OCI-LY7 (cell line): ENCODE data around the gene ITGAV. TPM values are rescaled to one million over a fixed set of nuclear protein-coding genes. Genes with fewer than 3 reads are reported as not detected.

Experiments
- BruUV-seq: library from RNA; stranded (reverse); fragments of 400-500 nt; replicated peaks from 2 replicates; lab custom pipeline; 2021; lab: Mats Ljungman, UMichigan
- CTCF ChIA-PET: fragments of 300-600 bp; sonication (Branson Sonifier 250); formaldehyde crosslinking; loops from one replicate; lab custom pipeline; 2022; ENCODE audit warnings: antibody characterized with exemption; ENCODE audit not compliant: unreplicated experiment; lab: Charles Lee
- POLR2A ChIA-PET: fragments of 300-600 bp; sonication (Branson Sonifier 250); formaldehyde crosslinking; loops from one replicate; lab custom pipeline; 2022; ENCODE audit warnings: antibody characterized with exemption; lab: Charles Lee
- DNase-seq: peaks from one replicate; pipeline ENCODE4 v3.0.0-alpha.2; 2015; ENCODE audit warnings: low spot score
- H2AFZ ChIP-seq: fragments of 200-600 bp; sonication (generic), shearing (Covaris generic); 2 replicates; pipeline ENCODE4 v1.6.1; 2014; ENCODE audit warnings: mild to moderate bottlenecking, antibody characterized with exemption, low read length, moderate library complexity
- H3K27ac ChIP-seq: fragments of 200-600 bp; sonication (generic); 2 replicates; pipeline ENCODE4 v1.5.1; 2014; ENCODE audit warnings: mixed run types, low read depth, mild to moderate bottlenecking, moderate library complexity, low read length, inconsistent platforms; ENCODE audit not compliant: poor library complexity, severe bottlenecking
- H3K36me3 ChIP-seq: fragments of 200-600 bp; sonication (generic); 2 replicates; pipeline ENCODE4 v1.6.1; 2014; ENCODE audit warnings: mild to moderate bottlenecking, antibody characterized with exemption, low read length, moderate library complexity, mixed read lengths; ENCODE audit not compliant: insufficient read depth
- H3K4me1 ChIP-seq: fragments of 200-600 bp; sonication (generic); 2 replicates; pipeline ENCODE4 v1.5.1; 2014; ENCODE audit warnings: mild to moderate bottlenecking, low read length; ENCODE audit not compliant: insufficient read depth, poor library complexity, severe bottlenecking
- H3K4me2 ChIP-seq: fragments of 200-600 bp; sonication (generic); 2 replicates; pipeline ENCODE4 v1.6.1; 2014; ENCODE audit warnings: mild to moderate bottlenecking, low read length
- H3K4me3 ChIP-seq: fragments of 200-600 bp; sonication (generic); 2 replicates; pipeline ENCODE4 v1.5.1; 2014; ENCODE audit warnings: mild to moderate bottlenecking, low read depth, low read length; ENCODE audit not compliant: poor library complexity, severe bottlenecking
- H3K79me2 ChIP-seq: fragments of 200-600 bp; sonication (generic); 2 replicates; pipeline ENCODE4 v1.6.1; 2016; ENCODE audit warnings: low read depth, mild to moderate bottlenecking, low read length, moderate library complexity, mixed read lengths; ENCODE audit not compliant: insufficient read depth
- H3K9me2 ChIP-seq: fragments of 200-600 bp; sonication (generic); 2 replicates; pipeline ENCODE4 v1.6.1; 2016; ENCODE audit warnings: mild to moderate bottlenecking, low read length, mixed read lengths; ENCODE audit not compliant: insufficient read depth
- H3K9me3 ChIP-seq: fragments of 200-600 bp; sonication (generic); 2 replicates; pipeline ENCODE4 v1.6.1; 2014; ENCODE audit warnings: mild to moderate bottlenecking, mixed run types, low read length, mixed read lengths
- H4K20me1 ChIP-seq: fragments of 200-600 bp; sonication (generic); 2 replicates; pipeline ENCODE4 v1.6.1; 2014; ENCODE audit warnings: mild to moderate bottlenecking, antibody characterized with exemption, low read length, moderate library complexity, mixed read lengths; ENCODE audit not compliant: insufficient read depth
- EZH2phosphoT487 ChIP-seq: fragments of 200-600 bp; sonication (generic); IDR thresholded peaks from 2 replicates; pipeline ENCODE4 v1.6.1; 2018; ENCODE audit warnings: low read depth, borderline replicate concordance, mild to moderate bottlenecking, mixed run types, antibody characterized with exemption, low read length, moderate library complexity, mixed read lengths
- intact Hi-C: fragments of 100-400 bp; cut with micrococcal nuclease; formaldehyde crosslinking; loops from one replicate; pipeline ENCODE4 v1.10.0; 2022; ENCODE audit not compliant: unreplicated experiment
- total RNA-seq, 2 experiments: library from RNA; depleted of rRNA in 1 of 2; stranded (reverse); fragments of >200 nt in 1 of 2; shearing (Covaris generic) in 1 of 2; gene quantifications; 2 replicates each; pipeline ENCODE4 v1.2.3, GENCODE V29; 2014 to 2022
- TF ChIP-seq, protein P1 (sequence below): fragments of 200-600 bp; sonication (generic); conservative IDR thresholded peaks from 2 replicates; pipeline ENCODE4 v1.5.1; 2014; ENCODE audit warnings: mild to moderate bottlenecking, antibody characterized with exemption, low read length, moderate library complexity, mixed read lengths

The ITGAV gene
- total RNA-seq, 2 experiments from 2014 or later, result 1.1 to 3.2 TPM

DNA sequence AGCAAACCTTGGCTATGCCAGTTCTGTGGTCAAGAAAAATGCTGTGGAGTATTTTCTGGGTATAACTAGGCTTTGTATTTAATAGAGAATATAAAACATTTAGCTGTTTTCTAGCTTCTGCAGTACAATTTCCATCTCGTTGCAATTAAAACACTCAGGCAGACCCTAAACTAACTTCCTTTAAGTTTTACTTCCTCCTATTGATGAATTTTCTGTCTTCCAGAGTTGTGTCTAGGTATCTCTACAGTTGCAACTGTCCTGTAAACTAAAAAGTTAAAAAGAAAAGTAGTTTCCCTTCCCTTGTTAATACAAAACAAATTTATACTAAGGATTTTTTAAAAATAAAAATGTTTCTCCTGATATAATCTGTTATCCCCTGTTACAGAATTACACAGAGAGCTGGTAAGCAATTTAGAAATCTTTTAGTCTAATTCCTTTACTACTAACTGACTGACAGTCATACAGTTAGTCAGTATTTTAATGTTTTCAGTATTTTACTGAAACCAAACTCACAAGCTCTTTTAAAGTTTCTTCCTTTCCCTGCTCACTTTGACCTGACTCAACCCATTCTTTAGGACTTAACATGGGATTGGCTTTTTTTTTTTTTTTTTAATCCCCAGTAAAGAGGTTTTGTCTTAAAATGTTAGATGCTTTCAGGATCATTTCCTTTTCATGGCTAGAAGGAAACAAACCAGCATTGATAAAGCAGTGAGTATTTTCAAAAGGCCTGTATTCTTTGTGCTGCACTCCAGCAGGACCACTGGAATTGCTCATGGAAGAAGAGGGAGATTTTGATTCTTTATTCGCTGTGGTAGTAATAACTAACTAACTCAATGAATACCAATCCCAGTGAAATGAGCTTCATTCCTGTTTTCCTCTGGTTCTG, 22.9 kb downstream of the ITGAV start:
- Histone ChIP-seq H3K9me2 (no peaks in the 10 kb centered on the region), H2AFZ (no peak overlapping the region), H3K4me2 (no peak overlapping the region), H3K9me3 (no peaks in the 10 kb centered on the region), H3K4me1 (no peaks in the 10 kb centered on the region), H3K4me3 (no peak overlapping the region), H3K27ac (no peak overlapping the region), H4K20me1 (no peaks in the 10 kb centered on the region), H3K36me3 (no peaks in the 10 kb centered on the region), H3K79me2 (no peaks in the 10 kb centered on the region)
- CTCF ChIA-PET, result no interaction called here
- no peak for DNase-seq
- intact Hi-C loops, result no loop called here
- TF ChIP-seq, protein P1, sequence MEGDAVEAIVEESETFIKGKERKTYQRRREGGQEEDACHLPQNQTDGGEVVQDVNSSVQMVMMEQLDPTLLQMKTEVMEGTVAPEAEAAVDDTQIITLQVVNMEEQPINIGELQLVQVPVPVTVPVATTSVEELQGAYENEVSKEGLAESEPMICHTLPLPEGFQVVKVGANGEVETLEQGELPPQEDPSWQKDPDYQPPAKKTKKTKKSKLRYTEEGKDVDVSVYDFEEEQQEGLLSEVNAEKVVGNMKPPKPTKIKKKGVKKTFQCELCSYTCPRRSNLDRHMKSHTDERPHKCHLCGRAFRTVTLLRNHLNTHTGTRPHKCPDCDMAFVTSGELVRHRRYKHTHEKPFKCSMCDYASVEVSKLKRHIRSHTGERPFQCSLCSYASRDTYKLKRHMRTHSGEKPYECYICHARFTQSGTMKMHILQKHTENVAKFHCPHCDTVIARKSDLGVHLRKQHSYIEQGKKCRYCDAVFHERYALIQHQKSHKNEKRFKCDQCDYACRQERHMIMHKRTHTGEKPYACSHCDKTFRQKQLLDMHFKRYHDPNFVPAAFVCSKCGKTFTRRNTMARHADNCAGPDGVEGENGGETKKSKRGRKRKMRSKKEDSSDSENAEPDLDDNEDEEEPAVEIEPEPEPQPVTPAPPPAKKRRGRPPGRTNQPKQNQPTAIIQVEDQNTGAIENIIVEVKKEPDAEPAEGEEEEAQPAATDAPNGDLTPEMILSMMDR, result no peak
- no TSS peak for BruUV-seq
- POLR2A ChIA-PET, result interaction anchor here (0.6 to 1.1 kb wide), 3 partner anchors 23 to 1289 kb away, joined by 3 read pairs; partner anchors contain the start of gene ITGAV

DNA sequence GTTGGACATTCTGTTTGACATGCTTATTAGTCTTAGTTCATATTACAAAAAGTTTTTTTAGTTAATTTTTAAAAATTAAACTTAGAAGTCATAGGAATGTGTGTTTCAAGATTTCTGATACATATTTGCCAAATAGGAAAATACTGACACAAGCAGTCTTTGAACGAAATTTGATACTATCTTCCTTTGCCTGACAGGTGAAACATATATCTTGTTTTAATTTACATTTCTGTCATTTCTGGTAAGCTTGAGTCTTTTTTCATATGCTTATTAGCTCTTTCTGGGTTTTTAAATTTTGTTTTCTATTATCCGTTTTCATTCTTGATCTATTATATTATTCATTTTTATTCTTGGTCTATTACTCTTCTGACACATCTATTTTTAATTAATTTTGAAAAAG, 24.5 kb downstream of the ITGAV start:
- no TSS peak for BruUV-seq
- Histone ChIP-seq H3K27ac (no peak overlapping the region), H3K9me3 (no peaks in the 10 kb centered on the region), H3K79me2 (no peaks in the 10 kb centered on the region), H3K4me1 (no peaks in the 10 kb centered on the region), H3K36me3 (no peaks in the 10 kb centered on the region), H2AFZ (no peak overlapping the region), H3K4me2 (no peak overlapping the region), H4K20me1 (no peaks in the 10 kb centered on the region), H3K4me3 (no peak overlapping the region), H3K9me2 (no peaks in the 10 kb centered on the region)
- ChIA-PET CTCF (interaction anchor here (0.6 kb wide), 1 partner anchor 1253 kb away, joined by 3 read pairs; no protein-coding TSS in a partner anchor), POLR2A (interaction anchor here (1.1 kb wide), 1 partner anchor 25 kb away, joined by 3 read pairs; the partner anchor contains the start of gene ITGAV)
- TF ChIP-seq, protein P1, result no peak
- TF ChIP-seq EZH2phosphoT487, result no peak
- intact Hi-C loops, result no loop called here
- no peak for DNase-seq

DNA sequence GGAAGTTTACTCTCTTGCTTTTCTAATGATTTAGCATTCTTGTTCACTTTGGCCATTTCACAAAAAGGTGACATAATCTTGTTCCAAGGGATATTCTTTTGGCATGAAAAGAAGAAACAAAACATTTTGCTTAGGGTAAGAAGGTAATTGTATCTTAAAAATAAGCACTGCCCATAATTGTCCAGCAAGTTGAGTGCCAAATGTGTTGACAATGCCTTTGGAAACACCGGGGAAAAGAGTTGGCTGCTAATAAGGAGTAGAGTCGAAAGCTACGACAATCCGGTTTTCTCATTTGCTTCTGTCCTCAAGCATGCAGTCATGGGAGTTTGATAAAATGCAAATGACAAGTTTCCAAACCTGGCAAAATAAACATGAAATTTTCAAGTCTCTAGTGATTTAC, 27.3 kb downstream of the ITGAV start:
- H3K27ac ChIP-seq, result no peak overlapping the region
- no peaks in the 10 kb centered on the region for H3K9me2 ChIP-seq
- no peaks in the 10 kb centered on the region for H3K36me3 ChIP-seq
- H4K20me1 ChIP-seq, result no peaks in the 10 kb centered on the region
- ChIA-PET POLR2A (no interaction called here), CTCF (no interaction called here)
- no peak overlapping the region for H3K4me3 ChIP-seq
- no peak overlapping the region for H3K4me2 ChIP-seq
- intact Hi-C loops, result no loop called here
- DNase-seq, result no peak
- no peaks in the 10 kb centered on the region for H3K9me3 ChIP-seq
- no peak for TF ChIP-seq EZH2phosphoT487
- no peak overlapping the region for H2AFZ ChIP-seq
- no peaks in the 10 kb centered on the region for H3K79me2 ChIP-seq
- BruUV-seq, result no TSS peak
- no peaks in the 10 kb centered on the region for H3K4me1 ChIP-seq
